KOPT-K1 (cell line): Measurements from ENCODE around the gene UHRF2.

Source experiments
- H3K27ac ChIP-seq: fragments of 200-600 bp; sonication (generic); 2 replicates; pipeline ENCODE4 v1.5.1; 2016; ENCODE audit warnings: antibody characterized with exemption, mild to moderate bottlenecking, low read depth, low read length; ENCODE audit not compliant: poor library complexity, severe bottlenecking
- H3K36me3 ChIP-seq: fragments of 200-600 bp; sonication (generic); 2 replicates; pipeline ENCODE4 v1.5.1; 2017; ENCODE audit warnings: antibody characterized with exemption, mild to moderate bottlenecking, low read length, moderate library complexity; ENCODE audit not compliant: insufficient read depth
- H3K9me3 ChIP-seq: fragments of 200-600 bp; sonication (generic); 2 replicates; pipeline ENCODE4 v1.5.1; 2017; ENCODE audit warnings: antibody characterized with exemption, low read length, mild to moderate bottlenecking; ENCODE audit not compliant: insufficient read depth, poor library complexity, severe bottlenecking

The UHRF2 gene

DNA sequence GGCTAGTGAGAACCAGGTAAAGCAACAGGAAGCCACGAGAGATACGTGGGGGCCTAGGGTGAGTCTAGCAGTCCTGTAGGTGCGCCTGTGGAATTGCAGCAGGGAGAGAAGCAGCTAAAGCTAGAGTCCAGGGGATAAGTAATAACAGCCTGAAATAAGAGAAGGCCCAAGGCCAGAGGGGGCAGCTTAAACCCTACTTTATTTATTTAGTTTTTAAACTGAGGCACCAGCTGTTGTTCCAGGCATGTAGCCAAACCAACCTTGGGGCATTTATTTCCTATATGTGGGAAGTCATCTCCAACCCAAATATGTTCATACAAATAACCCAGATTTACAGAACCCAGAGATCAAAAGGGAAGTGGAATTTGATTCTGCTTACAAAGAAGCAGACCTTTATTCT lies 139.0 kb downstream of the UHRF2 start:
- Histone ChIP-seq H3K36me3 (no peaks in the 10 kb centered on the region), H3K27ac (no peak overlapping the region), H3K9me3 (no peaks in the 10 kb centered on the region)

DNA sequence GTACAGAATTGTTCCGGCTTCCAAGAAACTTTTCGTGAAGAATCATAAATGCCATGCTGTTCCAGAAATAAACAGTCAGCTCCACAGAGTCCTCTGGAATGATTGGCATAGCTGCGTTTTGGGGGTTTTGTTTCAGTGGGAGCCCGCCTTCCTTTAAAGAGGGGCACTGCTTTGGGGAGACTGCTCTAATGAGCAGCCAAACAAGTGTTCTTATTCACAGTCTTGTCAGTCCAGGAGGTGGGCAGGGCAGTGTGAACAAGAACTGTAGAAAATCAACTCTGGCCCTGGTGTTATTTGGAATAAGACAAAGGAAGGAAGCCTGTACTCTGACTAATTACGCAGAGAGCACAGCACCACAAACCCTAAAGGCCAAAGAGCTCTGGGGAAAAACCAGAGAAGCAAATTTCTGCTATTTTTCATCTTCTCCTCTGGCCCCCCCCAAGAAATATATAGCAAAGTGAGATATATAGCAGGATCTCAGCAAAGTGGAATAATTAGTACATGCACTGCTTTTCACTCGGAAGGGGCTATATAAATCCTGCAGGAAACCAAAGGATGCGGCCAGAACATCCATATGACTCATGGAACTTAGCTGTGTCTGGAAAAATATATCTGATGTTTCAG lies 139.6 kb downstream of the UHRF2 start:
- Histone ChIP-seq H3K36me3 (no peaks in the 10 kb centered on the region), H3K27ac (no peak overlapping the region), H3K9me3 (no peaks in the 10 kb centered on the region)

DNA sequence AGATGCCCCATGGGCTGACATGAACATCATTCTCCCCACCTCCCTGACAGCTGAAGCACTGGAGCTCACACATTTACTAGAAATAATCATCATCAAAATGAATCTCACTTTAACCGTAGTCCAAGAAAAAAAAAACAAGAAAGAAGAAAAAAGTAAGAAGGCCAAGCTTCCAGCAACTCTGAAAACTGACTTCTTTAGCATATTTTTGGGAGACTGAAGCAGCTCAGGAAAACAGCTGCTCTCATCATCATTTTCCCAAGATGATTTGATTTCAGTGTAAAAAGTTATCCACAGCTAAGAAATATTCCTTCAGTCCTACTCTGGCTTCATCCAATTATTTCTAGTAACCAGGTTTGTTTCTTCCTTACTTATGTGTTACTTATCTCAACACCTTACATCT lies 140.9 kb downstream of the UHRF2 start:
- Histone ChIP-seq H3K9me3 (no peaks in the 10 kb centered on the region), H3K27ac (no peak overlapping the region), H3K36me3 (no peaks in the 10 kb centered on the region)
